OCI-LY7 (cell line): Measurements from ENCODE around the gene MYCBPAP. TPM values are rescaled to one million over a fixed set of nuclear protein-coding genes. Genes with fewer than 3 reads are reported as not detected.

ENCODE experiments used
- BruUV-seq: library from RNA; stranded (reverse); fragments of 400-500 nt; replicated peaks from 2 replicates; lab custom pipeline; 2021; lab: Mats Ljungman, UMichigan
- CTCF ChIA-PET: fragments of 300-600 bp; sonication (Branson Sonifier 250); formaldehyde crosslinking; loops from one replicate; lab custom pipeline; 2022; ENCODE audit warnings: antibody characterized with exemption; ENCODE audit not compliant: unreplicated experiment; lab: Charles Lee
- POLR2A ChIA-PET: fragments of 300-600 bp; sonication (Branson Sonifier 250); formaldehyde crosslinking; loops from one replicate; lab custom pipeline; 2022; ENCODE audit warnings: antibody characterized with exemption; lab: Charles Lee
- DNase-seq: peaks from one replicate; pipeline ENCODE4 v3.0.0-alpha.2; 2015; ENCODE audit warnings: low spot score
- H2AFZ ChIP-seq: fragments of 200-600 bp; sonication (generic), shearing (Covaris generic); 2 replicates; pipeline ENCODE4 v1.6.1; 2014; ENCODE audit warnings: mild to moderate bottlenecking, antibody characterized with exemption, low read length, moderate library complexity
- H3K27ac ChIP-seq: fragments of 200-600 bp; sonication (generic); 2 replicates; pipeline ENCODE4 v1.5.1; 2014; ENCODE audit warnings: mixed run types, low read depth, mild to moderate bottlenecking, moderate library complexity, low read length, inconsistent platforms; ENCODE audit not compliant: poor library complexity, severe bottlenecking
- H3K36me3 ChIP-seq: fragments of 200-600 bp; sonication (generic); 2 replicates; pipeline ENCODE4 v1.6.1; 2014; ENCODE audit warnings: mild to moderate bottlenecking, antibody characterized with exemption, low read length, moderate library complexity, mixed read lengths; ENCODE audit not compliant: insufficient read depth
- H3K4me1 ChIP-seq: fragments of 200-600 bp; sonication (generic); 2 replicates; pipeline ENCODE4 v1.5.1; 2014; ENCODE audit warnings: mild to moderate bottlenecking, low read length; ENCODE audit not compliant: insufficient read depth, poor library complexity, severe bottlenecking
- H3K4me2 ChIP-seq: fragments of 200-600 bp; sonication (generic); 2 replicates; pipeline ENCODE4 v1.6.1; 2014; ENCODE audit warnings: mild to moderate bottlenecking, low read length
- H3K4me3 ChIP-seq: fragments of 200-600 bp; sonication (generic); 2 replicates; pipeline ENCODE4 v1.5.1; 2014; ENCODE audit warnings: mild to moderate bottlenecking, low read depth, low read length; ENCODE audit not compliant: poor library complexity, severe bottlenecking
- H3K79me2 ChIP-seq: fragments of 200-600 bp; sonication (generic); 2 replicates; pipeline ENCODE4 v1.6.1; 2016; ENCODE audit warnings: low read depth, mild to moderate bottlenecking, low read length, moderate library complexity, mixed read lengths; ENCODE audit not compliant: insufficient read depth
- H3K9me2 ChIP-seq: fragments of 200-600 bp; sonication (generic); 2 replicates; pipeline ENCODE4 v1.6.1; 2016; ENCODE audit warnings: mild to moderate bottlenecking, low read length, mixed read lengths; ENCODE audit not compliant: insufficient read depth
- H3K9me3 ChIP-seq: fragments of 200-600 bp; sonication (generic); 2 replicates; pipeline ENCODE4 v1.6.1; 2014; ENCODE audit warnings: mild to moderate bottlenecking, mixed run types, low read length, mixed read lengths
- H4K20me1 ChIP-seq: fragments of 200-600 bp; sonication (generic); 2 replicates; pipeline ENCODE4 v1.6.1; 2014; ENCODE audit warnings: mild to moderate bottlenecking, antibody characterized with exemption, low read length, moderate library complexity, mixed read lengths; ENCODE audit not compliant: insufficient read depth
- CTCF ChIP-seq: fragments of 200-600 bp; sonication (generic); conservative IDR thresholded peaks from 2 replicates; pipeline ENCODE4 v1.5.1; 2014; ENCODE audit warnings: mild to moderate bottlenecking, antibody characterized with exemption, low read length, moderate library complexity, mixed read lengths
- EZH2phosphoT487 ChIP-seq: fragments of 200-600 bp; sonication (generic); IDR thresholded peaks from 2 replicates; pipeline ENCODE4 v1.6.1; 2018; ENCODE audit warnings: low read depth, borderline replicate concordance, mild to moderate bottlenecking, mixed run types, antibody characterized with exemption, low read length, moderate library complexity, mixed read lengths
- intact Hi-C: fragments of 100-400 bp; cut with micrococcal nuclease; formaldehyde crosslinking; loops from one replicate; pipeline ENCODE4 v1.10.0; 2022; ENCODE audit not compliant: unreplicated experiment
- total RNA-seq, 2 experiments: library from RNA; depleted of rRNA in 1 of 2; stranded (reverse); fragments of >200 nt in 1 of 2; shearing (Covaris generic) in 1 of 2; gene quantifications; 2 replicates each; pipeline ENCODE4 v1.2.3, GENCODE V29; 2014 to 2022

Gene MYCBPAP
- total RNA-seq, 2 experiments from 2014 or later, result 5.0 to 6.8 TPM

GRCh38 chr17:50568659-50569058, 60.4 kb downstream of the MYCBPAP start:
- no peaks in the 10 kb centered on the region for H3K9me3 ChIP-seq
- no TSS peak for BruUV-seq
- H3K36me3 ChIP-seq, result no peaks in the 10 kb centered on the region
- POLR2A ChIA-PET, result no interaction called here
- DNase-seq, result no peak
- H3K4me3 ChIP-seq, result no peak overlapping the region
- H4K20me1 ChIP-seq, result no peaks in the 10 kb centered on the region
- H3K27ac ChIP-seq, result no peak overlapping the region
- intact Hi-C loops, result no loop called here
- H3K79me2 ChIP-seq, result no peaks in the 10 kb centered on the region
- no peak for TF ChIP-seq EZH2phosphoT487
- no peak for TF ChIP-seq CTCF
- CTCF ChIA-PET, result no interaction called here
- H3K9me2 ChIP-seq, result no peaks in the 10 kb centered on the region
- H3K4me1 ChIP-seq, result no peaks in the 10 kb centered on the region
- H2AFZ ChIP-seq, result no peak overlapping the region
- H3K4me2 ChIP-seq, result no peak overlapping the region

DNA sequence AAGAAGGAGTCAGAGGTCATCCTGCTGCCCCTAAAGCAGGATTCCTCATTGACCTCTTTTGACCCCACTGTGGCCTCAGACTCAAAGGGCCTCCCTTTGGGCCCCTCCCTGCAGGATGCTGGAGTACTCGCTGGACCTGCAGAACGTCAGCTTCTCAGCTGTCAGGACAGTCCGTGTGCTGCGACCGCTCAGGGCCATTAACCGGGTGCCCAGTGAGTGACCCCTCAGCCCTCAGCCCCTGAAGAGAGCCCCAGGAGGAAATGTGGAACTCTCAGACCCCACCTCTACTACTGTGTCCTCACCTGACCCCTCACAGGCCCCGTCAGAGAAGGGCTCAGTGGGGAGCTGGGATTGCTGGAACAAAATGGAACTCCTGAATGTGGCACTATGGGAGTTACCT, 61.4 kb downstream of the MYCBPAP start:
- TF ChIP-seq EZH2phosphoT487 (no peak), CTCF (no peak)
- no peak overlapping the region for H3K4me2 ChIP-seq
- no peaks in the 10 kb centered on the region for H4K20me1 ChIP-seq
- no peaks in the 10 kb centered on the region for H3K36me3 ChIP-seq
- POLR2A ChIA-PET, result no interaction called here
- CTCF ChIA-PET, result no interaction called here
- no peaks in the 10 kb centered on the region for H3K79me2 ChIP-seq
- no peak overlapping the region for H3K27ac ChIP-seq
- no TSS peak for BruUV-seq
- H3K4me1 ChIP-seq, result no peaks in the 10 kb centered on the region
- H3K9me2 ChIP-seq, result no peaks in the 10 kb centered on the region
- intact Hi-C loops, result no loop called here
- no peak overlapping the region for H3K4me3 ChIP-seq
- no peak for DNase-seq
- no peaks in the 10 kb centered on the region for H3K9me3 ChIP-seq
- no peak overlapping the region for H2AFZ ChIP-seq

GRCh38 chr17:50570032-50570431, 61.8 kb downstream of the MYCBPAP start:
- Histone ChIP-seq H3K36me3 (no peaks in the 10 kb centered on the region), H2AFZ (no peak overlapping the region), H3K9me3 (no peaks in the 10 kb centered on the region), H3K27ac (no peak overlapping the region), H3K4me2 (no peak overlapping the region), H3K9me2 (no peaks in the 10 kb centered on the region), H4K20me1 (no peaks in the 10 kb centered on the region), H3K79me2 (no peaks in the 10 kb centered on the region), H3K4me1 (no peaks in the 10 kb centered on the region), H3K4me3 (no peak overlapping the region)
- TF ChIP-seq EZH2phosphoT487 (no peak), CTCF (no peak)
- POLR2A ChIA-PET, result no interaction called here
- intact Hi-C loops, result no loop called here
- CTCF ChIA-PET, result no interaction called here
- no peak for DNase-seq
- no TSS peak for BruUV-seq
